ENCODE data around the gene LBR. TPM values are rescaled to one million over a fixed set of nuclear protein-coding genes. Genes with fewer than 3 reads are reported as not detected.

Gene LBR
- total RNA-seq = 16.3 and 16.5 TPM in 2 replicates

DNA sequence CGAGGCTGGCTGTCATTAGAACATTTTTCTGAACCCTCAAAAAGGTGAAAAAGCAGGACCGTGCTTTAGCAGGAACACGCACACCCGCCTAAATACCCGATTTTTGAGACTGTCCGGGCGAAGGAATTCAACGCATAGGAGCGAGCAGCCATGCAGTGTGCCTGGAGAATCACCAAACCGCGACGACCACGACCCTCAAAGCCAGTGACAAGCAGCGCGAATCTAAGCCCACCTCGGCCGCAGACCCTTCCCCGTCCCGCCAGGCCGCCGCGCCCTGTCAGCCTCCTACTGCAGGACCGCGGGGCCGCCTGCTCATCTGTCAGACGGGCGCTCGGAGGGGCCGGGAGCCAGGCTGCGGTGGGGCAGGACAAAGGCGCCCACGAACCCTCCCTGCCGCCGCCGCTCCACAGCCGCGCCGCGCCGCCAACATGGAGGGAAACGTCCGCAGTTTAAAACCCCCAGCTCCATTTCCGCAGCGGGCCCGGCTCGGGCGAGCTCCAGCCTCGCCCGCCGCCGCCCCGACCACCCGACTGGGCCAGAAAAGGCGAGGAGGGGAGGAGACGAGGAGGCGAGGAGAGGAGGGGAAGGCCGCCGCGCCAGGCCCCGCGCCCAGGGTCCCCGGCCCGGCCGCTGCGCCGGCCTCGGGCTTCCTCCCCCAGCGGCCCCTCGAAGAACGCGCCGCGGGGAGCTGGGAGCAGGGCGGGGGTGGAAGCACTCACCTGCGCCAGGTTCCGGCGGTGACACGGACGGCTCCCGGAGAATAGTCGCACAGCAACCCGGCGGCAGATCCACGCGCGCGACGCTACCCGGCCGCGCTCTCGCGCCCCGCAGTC lies at the start of gene LBR:
Gene LBR, minus strand, starts transcription at position 804 of the 833 bp plus-strand sequence. CDS start 3,963 bp downstream, outside the sequence.

Other genes starting within 250 kb of the LBR start
- gene ENAH, start 225.1 kb upstream of the LBR start, total RNA-seq = 710 and 1,043 TPM in 2 replicates